H1 (cell line): ENCODE results near the gene VPS50. TPM values are rescaled to one million over a fixed set of nuclear protein-coding genes. Genes with fewer than 3 reads are reported as not detected.

Source experiments
- ATF2 ChIP-seq: IDR thresholded peaks from 2 replicates; pipeline ENCODE4 v1.6.1; 2012; ENCODE audit warnings: low read length, inconsistent platforms
- SP1 ChIP-seq: IDR thresholded peaks from 2 replicates; pipeline ENCODE4 v1.6.1; 2011; ENCODE audit warnings: low read depth, low read length
- polyA plus RNA-seq, 7 experiments: library from polyadenylated mRNA; depleted of rRNA in 3 of 7; stranded (reverse) in 5 of 7; unstranded in 2 of 7; fragments of >200 nt in 5 of 7; fragments of 200-250 nt in 2 of 7; gene quantifications; 1 replicate in 5 of 7; 2 replicates in 1 of 7; 4 replicates in 1 of 7; pipeline versions ENCODE4 v1.2.1 to v1.2.3, GENCODE V29; 2011 to 2013; ENCODE audit warnings: missing spikeins in 2 of 7, mixed read lengths in 2 of 7
- total RNA-seq: library from RNA; stranded (reverse); fragmentation: NEBNext Ultra II Directional; extraction: Animal tissue kit (Norgen Biotek cat#: 25700); gene quantifications from 2 replicates; pipeline ENCODE4 v1.2.1, GENCODE V29; 2021

VPS50 gene
- total and polyA plus RNA-seq, 2 of the 8 experiments (the other 6 are each of a cell fraction or from before 2014, with no cell fraction given), result 3.7 to 9.3 TPM

GRCh38 chr7:93203496-93203895 is 28.7 kb upstream of the VPS50 start (continued):
- TF ChIP-seq SP1 (no peak), ATF2 (no peak)
- TF ChIP-seq, all 59 proteins: peak for 0
